AG09319 (cell line): ENCODE data around the gene CACNB4.

ENCODE experiments used
- DNase-seq: peaks from one replicate; pipeline ENCODE4 v3.0.0-alpha.2; 2010; ENCODE audit warnings: low read depth; ENCODE audit errors: extremely low read depth
- TF ChIP-seq, protein P1 (sequence below): IDR thresholded peaks from 2 replicates; pipeline ENCODE4 v1.5.1; 2011; ENCODE audit warnings: low read depth, mild to moderate bottlenecking, inconsistent platforms, low read length, moderate library complexity

The CACNB4 gene

DNA sequence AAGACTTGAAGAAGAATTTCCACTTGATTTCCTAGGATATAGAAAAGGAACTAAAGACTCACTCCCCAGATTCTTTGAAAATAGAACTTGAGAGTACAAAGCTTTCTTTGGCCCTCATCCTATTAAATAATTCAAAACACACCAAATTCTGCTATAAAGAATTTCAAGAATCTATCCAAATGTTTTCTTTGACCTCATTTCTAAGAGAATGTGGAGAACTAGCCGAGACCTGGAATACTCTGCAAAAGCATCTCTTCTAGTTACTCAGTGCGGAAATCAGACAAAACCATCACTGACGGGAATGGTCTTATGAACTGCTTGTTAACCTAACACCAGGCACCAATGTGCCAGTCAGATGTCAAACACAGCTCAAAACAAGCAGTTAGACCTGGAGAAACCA, 226.4 kb downstream of the CACNB4 start:
- DNase-seq = no peak
- TF ChIP-seq, protein P1, sequence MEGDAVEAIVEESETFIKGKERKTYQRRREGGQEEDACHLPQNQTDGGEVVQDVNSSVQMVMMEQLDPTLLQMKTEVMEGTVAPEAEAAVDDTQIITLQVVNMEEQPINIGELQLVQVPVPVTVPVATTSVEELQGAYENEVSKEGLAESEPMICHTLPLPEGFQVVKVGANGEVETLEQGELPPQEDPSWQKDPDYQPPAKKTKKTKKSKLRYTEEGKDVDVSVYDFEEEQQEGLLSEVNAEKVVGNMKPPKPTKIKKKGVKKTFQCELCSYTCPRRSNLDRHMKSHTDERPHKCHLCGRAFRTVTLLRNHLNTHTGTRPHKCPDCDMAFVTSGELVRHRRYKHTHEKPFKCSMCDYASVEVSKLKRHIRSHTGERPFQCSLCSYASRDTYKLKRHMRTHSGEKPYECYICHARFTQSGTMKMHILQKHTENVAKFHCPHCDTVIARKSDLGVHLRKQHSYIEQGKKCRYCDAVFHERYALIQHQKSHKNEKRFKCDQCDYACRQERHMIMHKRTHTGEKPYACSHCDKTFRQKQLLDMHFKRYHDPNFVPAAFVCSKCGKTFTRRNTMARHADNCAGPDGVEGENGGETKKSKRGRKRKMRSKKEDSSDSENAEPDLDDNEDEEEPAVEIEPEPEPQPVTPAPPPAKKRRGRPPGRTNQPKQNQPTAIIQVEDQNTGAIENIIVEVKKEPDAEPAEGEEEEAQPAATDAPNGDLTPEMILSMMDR = no peak

- TF ChIP-seq, protein P1 = no peak
- no peak for DNase-seq
Measured at GRCh38 chr2:151869291-151869690, 229.6 kb downstream of the CACNB4 start.

DNA sequence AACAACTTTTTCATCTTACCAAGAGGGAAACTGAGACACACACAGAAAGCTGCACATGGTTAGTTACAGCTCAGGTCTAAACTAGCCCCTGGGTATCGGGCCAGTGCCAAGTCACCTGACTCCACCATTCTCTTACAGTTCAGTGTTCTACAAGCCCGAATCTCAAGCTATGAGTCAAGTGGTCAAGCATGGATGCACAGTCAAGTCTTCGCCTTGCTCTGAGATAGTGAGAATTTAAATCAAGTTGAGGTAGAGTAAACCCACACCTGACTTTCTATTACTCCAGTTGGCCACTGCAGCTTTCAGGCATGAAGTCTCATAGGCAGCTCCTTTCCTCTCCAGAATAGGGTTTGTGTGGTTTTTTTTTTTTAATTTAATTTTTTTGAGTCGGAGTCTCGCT, 236.1 kb downstream of the CACNB4 start:
- TF ChIP-seq, protein P1 = no peak
- no peak for DNase-seq

- TF ChIP-seq, protein P1 = no peak
- no peak for DNase-seq
Measured at GRCh38 chr2:151861174-151861573, 237.7 kb downstream of the CACNB4 start.

DNA sequence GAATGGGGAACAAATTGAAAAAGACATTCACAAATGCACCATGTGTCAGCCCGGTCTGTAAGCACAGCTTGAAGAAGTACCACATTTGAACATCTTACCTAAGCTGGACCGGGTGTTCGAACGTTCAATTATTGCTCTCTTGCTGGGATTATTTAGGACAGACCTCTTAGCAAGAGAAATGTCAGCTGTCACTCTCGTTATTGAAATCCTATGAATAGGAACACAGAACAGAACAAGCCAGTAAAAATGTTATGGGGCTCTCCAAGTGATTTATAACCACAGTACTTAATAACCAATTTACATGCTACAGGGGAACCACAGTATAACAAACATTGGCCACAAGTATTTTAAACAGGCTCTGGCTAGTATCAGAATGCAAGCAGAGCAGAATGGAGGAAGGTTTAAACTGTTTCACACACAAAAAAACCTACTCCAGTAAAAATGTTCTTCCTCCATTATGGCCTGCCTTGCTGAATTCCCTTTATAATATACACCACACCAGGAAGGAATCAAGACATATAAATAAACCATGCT, 238.2 kb downstream of the CACNB4 start:
- no peak for DNase-seq
- TF ChIP-seq, protein P1 = no peak

- DNase-seq = no peak
- TF ChIP-seq, protein P1 = no peak
Measured at GRCh38 chr2:151860210-151860609, 238.6 kb downstream of the CACNB4 start.

DNA sequence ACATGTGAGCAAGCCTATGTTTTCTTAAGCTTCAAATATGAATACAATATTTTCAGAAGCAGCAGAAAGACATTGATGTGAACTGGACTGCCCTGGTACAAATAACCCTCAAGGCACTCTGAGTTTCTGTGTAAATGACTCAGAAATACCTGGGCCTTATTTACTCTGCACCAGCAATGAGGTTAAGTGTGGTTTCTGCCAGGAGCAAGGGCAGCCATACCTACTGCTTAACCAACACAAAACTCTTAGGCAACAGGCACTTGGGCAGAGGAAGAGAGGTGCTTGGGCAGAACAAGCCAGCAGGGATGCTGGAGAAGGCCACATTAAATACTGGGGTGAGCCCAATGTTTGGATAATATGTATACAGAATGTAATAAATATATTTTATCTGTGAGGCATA, 241.2 kb downstream of the CACNB4 start:
- TF ChIP-seq, protein P1 = no peak
- DNase-seq = no peak
